GM21367 (cell line): Measurements from ENCODE around the gene DDR1.
"Not testable (repeated sequence)": the region's sequence is repeated elsewhere in the genome, so short reads cannot be mapped to it uniquely, and the experiment has no call there.

ENCODE experiments used
- ATAC-seq: cut with Tn5 transposase; IDR thresholded peaks from one replicate; pipeline ENCODE4 v1.9.1; 2021; ENCODE audit not compliant: unreplicated experiment

The DDR1 gene

GRCh38 chr6:30854285-30855040, 29.9 kb upstream of the DDR1 start:
- ATAC-seq, result no peak

DNA sequence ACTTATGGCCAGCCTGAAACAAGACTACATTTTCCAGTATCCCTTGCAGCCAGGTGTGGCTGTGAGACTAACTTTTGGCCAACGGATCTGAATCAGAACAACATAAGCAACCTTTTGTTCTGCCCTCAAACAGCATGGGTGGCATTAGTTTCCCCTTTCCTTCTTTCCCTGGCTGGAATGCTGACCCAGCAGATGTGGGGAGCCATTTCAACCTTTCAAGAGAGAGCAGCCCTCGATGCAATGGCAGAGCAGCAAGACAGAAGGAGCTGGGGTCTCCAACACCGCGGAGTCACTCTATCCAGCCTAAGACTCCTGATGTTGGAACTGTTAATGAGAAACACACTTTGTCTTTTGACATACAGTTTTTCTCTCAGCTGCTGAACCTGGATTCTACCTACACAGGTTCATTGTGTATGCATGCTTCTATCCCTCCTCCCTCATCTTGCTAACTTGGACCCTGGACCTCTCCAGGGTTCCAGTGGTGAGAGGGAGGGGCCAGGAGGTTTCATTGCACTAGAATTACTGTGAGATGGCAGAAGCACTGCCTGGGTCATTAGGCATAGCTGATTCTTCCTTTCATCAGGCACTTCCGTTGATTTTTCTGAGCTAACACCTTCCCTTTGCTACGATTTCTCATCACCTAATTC, 28.8 kb upstream of the DDR1 start:
- ATAC-seq, result no peak

GRCh38 chr6:30857112-30857511, 27.2 kb upstream of the DDR1 start:
- ATAC-seq, result no peak

DNA sequence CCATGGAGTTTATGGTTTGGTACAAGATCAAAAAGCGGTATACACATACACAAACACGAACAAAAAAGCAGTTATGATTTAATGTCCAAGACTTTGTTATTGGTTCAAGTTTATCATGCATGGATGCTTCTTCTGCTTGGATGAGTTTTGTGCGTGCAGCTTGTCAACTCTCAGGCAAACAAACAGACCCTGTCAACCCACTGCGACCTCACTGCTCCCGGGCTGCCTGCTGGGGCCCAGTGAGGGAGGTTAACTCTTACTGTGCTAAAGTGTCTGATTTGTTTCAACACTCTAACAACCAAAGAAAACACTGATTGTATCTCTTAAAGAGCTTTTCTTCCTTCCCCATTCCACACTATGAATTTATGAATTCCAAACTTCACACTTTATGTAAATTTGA, 26.8 kb upstream of the DDR1 start:
- ATAC-seq, result no peak

- not testable (repeated sequence) for ATAC-seq
These were observed 24.6 kb upstream of the DDR1 start for GRCh38 chr6:30859726-30860125.

DNA sequence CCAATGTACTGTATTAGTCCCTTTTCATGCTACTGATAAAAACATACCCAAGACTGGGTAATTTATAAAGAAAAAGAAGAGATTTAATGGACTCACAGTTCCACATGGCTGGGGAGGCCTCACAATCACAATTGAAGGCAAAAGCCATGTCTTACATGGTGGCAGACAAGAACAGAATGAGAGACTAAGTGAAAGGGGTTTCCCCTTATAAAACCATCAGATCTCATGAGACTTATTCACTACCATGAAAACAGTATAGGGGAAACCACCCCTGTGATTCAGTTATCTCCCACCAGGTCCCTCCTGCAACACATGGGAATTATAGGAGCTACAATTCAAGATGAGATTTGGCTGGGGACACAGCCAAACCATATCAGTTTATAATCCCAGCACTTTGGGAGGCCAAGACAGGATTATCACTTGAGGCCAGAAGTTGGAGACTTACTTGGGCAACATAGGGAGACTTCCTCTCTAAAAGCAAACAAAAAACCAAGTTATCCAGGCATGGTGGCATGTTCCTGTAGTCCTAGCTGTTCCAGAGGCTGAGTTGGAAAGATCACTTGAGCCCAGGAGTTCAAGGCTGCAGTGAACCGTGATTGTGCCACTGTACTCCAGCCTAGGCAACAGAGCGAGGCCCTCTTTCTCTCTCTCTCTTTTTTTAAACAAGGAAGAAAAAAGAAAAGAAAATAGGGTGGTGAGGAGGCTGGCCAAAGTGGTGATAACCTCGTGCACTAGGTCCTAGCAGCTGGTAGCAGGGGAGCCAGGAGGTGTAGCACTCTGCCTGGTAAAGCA, 22.9 kb upstream of the DDR1 start:
- no peak for ATAC-seq

GRCh38 chr6:30862156-30862875, 22.0 kb upstream of the DDR1 start:
- no peak for ATAC-seq

DNA sequence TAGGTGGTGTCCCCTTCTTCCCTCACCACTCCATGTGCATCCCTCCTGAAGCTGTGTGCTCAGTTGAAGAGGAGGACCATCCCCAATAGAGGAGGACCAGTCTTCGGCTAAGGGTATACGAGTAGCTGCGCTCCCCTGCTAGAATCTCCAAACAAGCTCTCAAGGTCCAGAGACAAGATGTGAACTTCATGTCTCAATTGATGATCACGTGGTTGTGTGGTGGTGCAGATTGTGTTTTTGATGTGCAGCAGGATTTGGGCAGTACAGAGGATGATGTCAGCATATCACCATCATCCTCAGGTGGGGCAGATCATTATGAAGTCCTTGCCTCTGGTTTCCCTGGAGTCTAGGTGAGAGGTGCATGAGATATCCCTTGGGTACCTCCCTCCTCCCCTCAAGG, 20.0 kb upstream of the DDR1 start:
- ATAC-seq, result no peak

GRCh38 chr6:30869241-30869749, 15.0 kb upstream of the DDR1 start:
- not testable (repeated sequence) for ATAC-seq

DNA sequence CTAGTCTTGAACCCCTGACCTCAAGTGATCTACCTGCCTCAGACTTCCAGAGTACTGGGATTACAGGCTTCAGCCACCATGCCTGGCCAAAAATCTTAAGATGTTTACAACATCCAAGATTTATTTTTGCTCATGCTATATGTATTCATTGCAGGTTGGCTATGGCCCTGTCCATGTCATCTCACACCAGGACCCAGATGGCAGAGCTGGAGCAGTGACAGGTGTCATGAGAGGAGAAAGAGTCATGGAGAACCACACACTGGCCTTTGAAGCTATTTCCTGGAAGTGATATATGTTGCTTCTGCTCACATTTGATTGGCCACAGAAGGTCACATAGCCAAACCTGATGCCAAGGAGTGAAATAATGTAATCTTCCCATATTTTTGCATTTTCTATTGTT, 13.8 kb upstream of the DDR1 start:
- no peak for ATAC-seq

DNA sequence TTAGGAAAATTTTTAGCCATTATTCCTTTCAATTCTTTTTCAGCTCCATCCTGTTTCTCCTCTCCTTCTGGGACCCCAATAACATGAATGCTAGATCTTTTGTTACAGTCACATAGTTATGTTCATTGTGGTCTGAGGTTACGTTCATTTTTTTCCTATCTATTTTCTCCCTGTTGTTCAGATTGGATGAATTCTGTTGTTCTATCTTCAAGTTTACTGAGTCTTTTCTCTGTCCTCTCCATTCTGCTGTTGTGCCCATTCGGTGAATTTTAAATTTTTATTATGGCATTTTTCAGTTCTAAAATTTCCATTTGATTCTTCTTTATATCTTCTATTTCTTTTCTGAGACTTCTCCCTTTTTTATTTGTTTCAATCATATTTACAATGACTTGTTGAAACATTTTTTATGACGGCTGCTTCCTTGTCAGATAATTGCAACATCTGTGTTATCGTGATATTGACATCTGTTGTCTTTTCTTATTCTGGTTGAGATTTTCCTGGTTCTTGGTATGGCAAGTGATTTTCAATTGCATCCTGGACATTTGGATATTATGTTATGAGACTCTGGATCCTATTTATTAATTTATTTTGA, 12.6 kb upstream of the DDR1 start:
- no peak for ATAC-seq

DNA sequence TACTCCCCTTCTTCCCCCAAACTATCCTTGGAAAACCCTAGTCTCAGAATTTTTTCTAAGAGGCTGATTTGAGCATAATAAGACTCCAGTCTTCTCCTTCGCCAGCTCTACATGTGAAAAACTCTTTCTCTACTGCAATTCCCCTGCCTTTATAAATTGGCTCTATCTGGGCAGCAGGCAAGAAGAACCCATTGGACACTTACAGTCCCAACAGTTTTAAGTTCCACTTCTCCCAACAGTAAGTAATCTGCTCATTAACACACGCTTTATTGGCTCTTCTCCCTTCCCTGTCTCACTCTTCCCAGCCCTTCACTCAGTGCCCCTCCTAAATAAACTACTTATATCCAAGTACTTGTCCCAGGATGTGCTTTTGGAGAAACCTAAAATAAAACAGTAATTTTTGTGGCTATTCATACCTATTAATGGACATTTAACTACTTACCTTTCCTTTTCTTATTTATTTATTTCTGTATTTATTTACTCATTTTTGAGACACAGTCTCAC, 11.1 kb upstream of the DDR1 start:
- no peak for ATAC-seq

DNA sequence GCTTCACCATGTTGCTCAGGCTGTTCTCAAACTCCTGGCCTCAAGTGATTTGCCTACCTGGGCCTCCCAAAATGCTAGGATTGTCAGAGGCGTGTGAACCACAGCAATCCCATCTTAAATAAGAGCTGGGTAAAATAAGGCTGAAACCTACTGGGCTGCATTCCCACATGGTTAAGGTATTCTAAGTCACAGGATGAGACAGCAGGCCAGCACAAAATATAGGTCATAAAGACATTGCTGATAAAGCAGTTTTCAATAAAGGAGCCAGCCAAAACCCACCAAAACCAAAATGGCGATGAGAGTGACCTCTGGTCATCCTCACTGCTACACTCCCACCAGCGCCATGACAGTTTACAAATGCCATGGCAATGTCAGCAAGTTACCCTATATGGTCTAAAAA, 10.5 kb upstream of the DDR1 start:
- ATAC-seq, result not testable (repeated sequence)

- ATAC-seq, result no peak
These were observed 8.9 kb upstream of the DDR1 start for GRCh38 chr6:30875244-30876038.

DNA sequence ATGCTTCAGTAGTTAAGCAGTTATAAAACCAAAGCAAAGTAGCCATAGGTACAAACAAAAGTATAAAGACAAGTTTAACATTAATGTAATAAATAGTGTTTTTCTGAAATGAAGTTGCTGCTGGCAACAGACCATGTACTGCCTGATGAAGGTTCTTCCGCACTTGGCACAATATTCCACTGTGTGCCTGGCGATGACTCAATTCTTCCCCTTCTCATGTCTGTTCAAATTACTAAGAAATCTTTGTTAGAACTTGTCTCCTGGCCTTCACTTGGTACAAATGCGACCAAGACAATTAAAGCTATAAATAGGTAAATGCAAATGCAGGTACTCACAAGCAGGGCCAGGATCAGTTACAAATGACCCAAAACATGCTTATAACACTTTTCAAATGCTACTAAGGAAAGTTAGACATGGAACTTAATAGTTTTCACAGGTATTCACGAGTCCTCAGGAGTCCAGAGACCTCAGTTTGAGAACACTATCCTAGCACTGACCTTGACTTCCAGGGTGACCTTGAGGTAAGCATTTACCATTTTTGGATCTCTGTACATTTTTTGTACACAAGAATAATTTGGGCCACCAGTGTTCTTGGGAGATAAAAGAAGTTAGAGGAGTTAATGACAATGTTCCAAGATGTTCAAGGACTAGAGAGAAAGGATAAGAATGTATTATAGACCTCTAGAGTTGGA, 8.1 kb upstream of the DDR1 start:
- ATAC-seq, result no peak

GRCh38 chr6:30877419-30878262, 6.7 kb upstream of the DDR1 start:
- no peak for ATAC-seq

- no peak for ATAC-seq
These were observed 4.5 kb upstream of the DDR1 start for GRCh38 chr6:30879684-30880427.
